ENCODE data around the gene ZNF235. TPM values are rescaled to one million over a fixed set of nuclear protein-coding genes. Genes with fewer than 3 reads are reported as not detected.

Gene ZNF235
- total RNA-seq, 1 experiment from 2014 or later: 1.0 TPM

DNA sequence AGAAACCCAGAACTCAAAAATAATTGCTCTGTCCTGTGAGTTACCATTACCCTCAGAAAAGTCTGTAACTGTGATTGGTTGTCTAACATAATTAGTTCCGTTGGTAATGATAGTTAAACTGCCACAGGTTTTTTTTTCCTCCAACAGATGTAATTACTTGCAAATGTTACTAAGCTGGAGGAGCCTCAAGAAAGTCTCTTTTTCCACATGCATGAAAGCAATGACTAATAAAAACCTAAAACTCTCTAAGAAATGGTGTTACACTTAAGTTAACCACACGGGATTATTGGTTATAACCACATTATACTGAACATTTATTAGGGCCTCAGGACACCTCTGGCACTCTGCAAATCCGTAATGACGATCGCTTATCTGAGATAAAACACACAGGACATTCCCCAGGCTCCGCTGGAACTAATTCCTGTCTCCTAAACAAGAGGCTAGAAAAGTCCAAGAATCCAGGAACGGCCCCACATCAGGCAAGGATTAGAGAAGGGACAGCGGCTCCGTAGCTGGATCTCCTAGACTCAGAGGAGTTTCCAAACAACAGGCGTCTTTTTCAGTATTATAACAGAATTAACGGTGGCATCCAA, 753 bp downstream of the ZNF235 start:
- peak; percentile 26 for DNase-seq
- no TSS peak for BruUV-seq (replicated peaks)
- Histone ChIP-seq H3K27me3 (ENCODE audit: low read length) (no peaks in the 10 kb centered on the region), H3K9me2 (replicated peaks; ENCODE audit: low read length) (no peaks in the 10 kb centered on the region), H3K27ac (ENCODE audit: low read length) (peak overlapping the region; percentile 67), H3F3A (ENCODE audit: low read length, unreplicated experiment) (no peaks in the 10 kb centered on the region), H3K4me1 (ENCODE audit: insufficient read depth, low read length) (peaks cover 10% of the 10 kb centered on the region), H3K79me2 (ENCODE audit: low read length) (no peaks in the 10 kb centered on the region), H3K4me2 (ENCODE audit: low read length) (peak overlapping the region; percentile 92), H3K9me3 (ENCODE audit: low read length) (no peaks in the 10 kb centered on the region), H3K36me3 (ENCODE audit: low read depth, low read length) (no peaks in the 10 kb centered on the region), H4K20me1 (ENCODE audit: low read length) (no peaks in the 10 kb centered on the region), H2AFZ (ENCODE audit: low read length) (peak overlapping the region; percentile 99), H3K9ac (ENCODE audit: low read length) (peak overlapping the region; percentile 71), H3K4me3 (ENCODE audit: low read length) (peak overlapping the region; percentile 89)
- no peak for TF ChIP-seq EZH2 (IDR thresholded peaks at IDR 0.05; ENCODE audit: low read length, unreplicated experiment)
- TF ChIP-seq, protein P1, sequence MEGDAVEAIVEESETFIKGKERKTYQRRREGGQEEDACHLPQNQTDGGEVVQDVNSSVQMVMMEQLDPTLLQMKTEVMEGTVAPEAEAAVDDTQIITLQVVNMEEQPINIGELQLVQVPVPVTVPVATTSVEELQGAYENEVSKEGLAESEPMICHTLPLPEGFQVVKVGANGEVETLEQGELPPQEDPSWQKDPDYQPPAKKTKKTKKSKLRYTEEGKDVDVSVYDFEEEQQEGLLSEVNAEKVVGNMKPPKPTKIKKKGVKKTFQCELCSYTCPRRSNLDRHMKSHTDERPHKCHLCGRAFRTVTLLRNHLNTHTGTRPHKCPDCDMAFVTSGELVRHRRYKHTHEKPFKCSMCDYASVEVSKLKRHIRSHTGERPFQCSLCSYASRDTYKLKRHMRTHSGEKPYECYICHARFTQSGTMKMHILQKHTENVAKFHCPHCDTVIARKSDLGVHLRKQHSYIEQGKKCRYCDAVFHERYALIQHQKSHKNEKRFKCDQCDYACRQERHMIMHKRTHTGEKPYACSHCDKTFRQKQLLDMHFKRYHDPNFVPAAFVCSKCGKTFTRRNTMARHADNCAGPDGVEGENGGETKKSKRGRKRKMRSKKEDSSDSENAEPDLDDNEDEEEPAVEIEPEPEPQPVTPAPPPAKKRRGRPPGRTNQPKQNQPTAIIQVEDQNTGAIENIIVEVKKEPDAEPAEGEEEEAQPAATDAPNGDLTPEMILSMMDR (conservative IDR thresholded peaks at IDR 0.05; ENCODE audit: low read depth, low read length): no peak
- no peak for TF ChIP-seq EZH2phosphoT487 (IDR thresholded peaks at IDR 0.05; ENCODE audit: borderline replicate concordance, low read length)
- ChIA-PET POLR2A (ENCODE audit: unreplicated experiment) (no interaction called here), CTCF (interaction anchor here (0.6 kb wide), 1 partner anchor 92 kb away, joined by 5 read pairs; the partner anchor contains the start of gene ZNF227)
- peak; percentile 43 for ATAC-seq
- intact Hi-C loops (cut with micrococcal nuclease): loop anchor here (2.0 kb wide), 2 partner anchors 45 to 91 kb away; partner anchors contain the start of genes ZNF227 and ZNF233

DNA sequence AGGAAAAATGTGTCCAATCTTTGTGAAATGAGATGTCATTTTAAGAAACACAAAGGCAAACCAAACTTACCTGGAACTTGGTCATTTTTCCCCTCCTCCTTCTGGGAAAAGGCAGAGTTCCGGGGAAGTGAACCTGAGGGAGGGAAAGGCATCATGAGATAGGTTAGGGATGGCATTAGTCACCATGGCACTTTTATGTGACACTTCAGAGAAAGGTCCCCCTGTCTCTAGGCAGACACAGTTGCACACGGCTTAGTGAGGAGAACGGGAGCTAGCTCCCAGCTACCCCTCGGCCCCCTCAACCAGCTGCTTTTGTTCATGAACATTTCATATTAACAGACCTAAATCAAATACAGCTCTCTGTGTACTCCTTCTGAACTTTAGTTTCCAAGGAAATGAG, 1.5 kb downstream of the ZNF235 start:
- no peaks in the 10 kb centered on the region for H3K27me3 ChIP-seq (ENCODE audit: low read length)
- no TSS peak for BruUV-seq (replicated peaks)
- peak overlapping the region; percentile 71; the same call in 1 of the 2 replicates for H3K9ac ChIP-seq (ENCODE audit: low read length)
- no peaks in the 10 kb centered on the region for H3K9me2 ChIP-seq (replicated peaks; ENCODE audit: low read length)
- H3K79me2 ChIP-seq (ENCODE audit: low read length): no peaks in the 10 kb centered on the region
- CTCF ChIA-PET: interaction anchor here (0.6 kb wide), 1 partner anchor 91 kb away, joined by 5 read pairs; the partner anchor contains the start of gene ZNF227
- H3K4me3 ChIP-seq (ENCODE audit: low read length): peak overlapping the region; percentile 89
- H3K9me3 ChIP-seq (ENCODE audit: low read length): no peaks in the 10 kb centered on the region
- POLR2A ChIA-PET (ENCODE audit: unreplicated experiment): no interaction called here
- H4K20me1 ChIP-seq (ENCODE audit: low read length): no peaks in the 10 kb centered on the region
- H3K4me1 ChIP-seq (ENCODE audit: insufficient read depth, low read length): peaks cover 10% of the 10 kb centered on the region
- no peaks in the 10 kb centered on the region for H3K36me3 ChIP-seq (ENCODE audit: low read depth, low read length)
- H2AFZ ChIP-seq (ENCODE audit: low read length): peak overlapping the region; percentile 99
- no peak overlapping the region for H3K27ac ChIP-seq (ENCODE audit: low read length)
- DNase-seq (peak; percentile 12), ATAC-seq (no peak)
- H3K4me2 ChIP-seq (ENCODE audit: low read length): peak overlapping the region; percentile 92
- TF ChIP-seq EZH2 (IDR thresholded peaks at IDR 0.05; ENCODE audit: low read length, unreplicated experiment): no peak
- no peak for TF ChIP-seq EZH2phosphoT487 (IDR thresholded peaks at IDR 0.05; ENCODE audit: borderline replicate concordance, low read length)
- TF ChIP-seq, protein P1 (conservative IDR thresholded peaks at IDR 0.05; ENCODE audit: low read depth, low read length): no peak
- intact Hi-C loops (cut with micrococcal nuclease): no loop called here
- no peaks in the 10 kb centered on the region for H3F3A ChIP-seq (ENCODE audit: low read length, unreplicated experiment)

DNA sequence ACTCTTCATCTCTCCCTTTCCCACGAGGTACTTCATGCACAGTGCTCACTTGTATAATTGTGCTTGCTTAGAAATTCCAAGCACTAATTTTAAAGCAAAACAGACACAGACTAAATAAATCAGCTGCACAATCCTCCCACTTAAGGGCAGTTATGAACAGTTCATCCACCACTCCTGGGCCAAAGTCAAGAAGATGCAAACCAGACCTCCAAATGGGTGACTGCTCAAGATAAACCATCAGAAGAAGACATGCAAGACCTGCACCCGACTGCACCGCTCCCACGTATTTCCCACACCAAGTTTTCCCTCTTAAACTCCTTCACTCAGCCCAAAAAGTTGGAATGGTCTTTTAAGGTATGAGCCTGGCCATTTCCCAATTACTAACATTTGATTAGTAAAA, 19.9 kb downstream of the ZNF235 start:
- Histone ChIP-seq H3K27ac (ENCODE audit: low read length) (no peak overlapping the region), H3K79me2 (ENCODE audit: low read length) (no peaks in the 10 kb centered on the region), H3F3A (ENCODE audit: low read length, unreplicated experiment) (no peaks in the 10 kb centered on the region), H3K9me2 (replicated peaks; ENCODE audit: low read length) (no peaks in the 10 kb centered on the region), H3K4me2 (ENCODE audit: low read length) (no peak overlapping the region), H3K9me3 (ENCODE audit: low read length) (no peaks in the 10 kb centered on the region), H3K9ac (ENCODE audit: low read length) (no peak overlapping the region), H2AFZ (ENCODE audit: low read length) (no peak overlapping the region), H3K4me3 (ENCODE audit: low read length) (no peak overlapping the region), H4K20me1 (ENCODE audit: low read length) (no peaks in the 10 kb centered on the region), H3K4me1 (ENCODE audit: insufficient read depth, low read length) (peaks cover 11% of the 10 kb centered on the region), H3K27me3 (ENCODE audit: low read length) (no peaks in the 10 kb centered on the region), H3K36me3 (ENCODE audit: low read depth, low read length) (peaks cover 7% of the 10 kb centered on the region; the same call in 1 of the 2 replicates)
- TF ChIP-seq EZH2 (IDR thresholded peaks at IDR 0.05; ENCODE audit: low read length, unreplicated experiment): no peak
- no peak for TF ChIP-seq EZH2phosphoT487 (IDR thresholded peaks at IDR 0.05; ENCODE audit: borderline replicate concordance, low read length)
- TF ChIP-seq, protein P1 (conservative IDR thresholded peaks at IDR 0.05; ENCODE audit: low read depth, low read length): no peak
- no TSS peak for BruUV-seq (replicated peaks)
- ChIA-PET POLR2A (ENCODE audit: unreplicated experiment) (no interaction called here), CTCF (no interaction called here)
- DNase-seq (no peak), ATAC-seq (no peak)
- intact Hi-C loops (cut with micrococcal nuclease): no loop called here
